IMR-90 (cell line): ENCODE measurements around the gene AP3D1. TPM values are rescaled to one million over a fixed set of nuclear protein-coding genes. Genes with fewer than 3 reads are reported as not detected.

ENCODE experiments used
- ATAC-seq: fragments of 200-7000 bp; cut with Tn5 transposase; 2 replicates; pipeline ENCODE4 v1.9.1; 2020; ENCODE audit warnings: low read depth, mild to moderate bottlenecking, moderate library complexity
- BruUV-seq: library from RNA; stranded (reverse); fragments of 400-500 nt; replicated peaks from 2 replicates; lab custom pipeline; 2021; lab: Mats Ljungman, UMichigan
- CTCF ChIA-PET: fragments of 300-600 bp; formaldehyde crosslinking; extraction: SDS; loops from one replicate; lab custom pipeline; 2021; ENCODE audit warnings: antibody characterized with exemption; lab: Yijun Ruan, JAX
- POLR2A ChIA-PET: fragments of 300-600 bp; sonication (Branson Sonifier 250); formaldehyde crosslinking; loops from one replicate; lab custom pipeline; 2022; ENCODE audit warnings: antibody characterized with exemption; ENCODE audit not compliant: unreplicated experiment; lab: Charles Lee
- DNase-seq: peaks from one replicate; pipeline ENCODE4 v3.0.0; 2013
- H2AFZ ChIP-seq: replicated peaks from 2 replicates; pipeline ENCODE3; 2013; ENCODE audit warnings: low read length, mild to moderate bottlenecking; ENCODE audit not compliant: poor library complexity
- H2AK5ac ChIP-seq: 2 replicates; pipeline ENCODE4 v1.6.1; 2013; ENCODE audit warnings: low read depth, low read length, inconsistent platforms
- H2AK9ac ChIP-seq: replicated peaks from 2 replicates; pipeline ENCODE3; 2013; ENCODE audit warnings: mild to moderate bottlenecking, low read depth, low read length, moderate library complexity; ENCODE audit not compliant: poor library complexity
- H2BK120ac ChIP-seq: 2 replicates; pipeline ENCODE4 v1.6.1; 2013; ENCODE audit warnings: low read depth, low read length, inconsistent platforms
- H2BK15ac ChIP-seq: 3 replicates; pipeline ENCODE4 v1.6.1; 2013; ENCODE audit warnings: low read depth, low read length, inconsistent platforms
- H2BK20ac ChIP-seq: 2 replicates; pipeline ENCODE4 v1.6.1; 2013; ENCODE audit warnings: low read depth, mild to moderate bottlenecking, inconsistent platforms, low read length, moderate library complexity
- H2BK5ac ChIP-seq: 2 replicates; pipeline ENCODE4 v1.6.1; 2013; ENCODE audit warnings: mild to moderate bottlenecking, low read depth, low read length, inconsistent platforms; ENCODE audit not compliant: poor library complexity, severe bottlenecking
- H3K14ac ChIP-seq: replicated peaks from 2 replicates; pipeline ENCODE4 v1.6.1; 2013; ENCODE audit warnings: low read depth, low read length, inconsistent platforms
- H3K18ac ChIP-seq: 2 replicates; pipeline ENCODE4 v1.6.1; 2013; ENCODE audit warnings: low read depth, low read length, control low read depth
- H3K23ac ChIP-seq: 2 replicates; pipeline ENCODE4 v1.6.1; 2013; ENCODE audit warnings: low read depth, low read length, inconsistent platforms
- H3K27ac ChIP-seq: 2 replicates; pipeline ENCODE4 v1.5.1; 2013; ENCODE audit warnings: mild to moderate bottlenecking, control low read depth, low read length; ENCODE audit not compliant: insufficient read depth
- H3K27me3 ChIP-seq: 2 replicates; pipeline ENCODE4 v1.6.1; 2013; ENCODE audit warnings: low read length; ENCODE audit not compliant: control insufficient read depth, insufficient read depth
- H3K36me3 ChIP-seq: 2 replicates; pipeline ENCODE4 v1.6.1; 2013; ENCODE audit warnings: low read length, mixed read lengths; ENCODE audit not compliant: control insufficient read depth, insufficient read depth
- H3K4ac ChIP-seq: 2 replicates; pipeline ENCODE4 v1.6.1; 2013; ENCODE audit warnings: low read depth, low read length, inconsistent platforms
- H3K4me1 ChIP-seq: 2 replicates; pipeline ENCODE4 v1.6.1; 2013; ENCODE audit warnings: low read length, mixed read lengths; ENCODE audit not compliant: control insufficient read depth, insufficient read depth
- H3K4me2 ChIP-seq: 2 replicates; pipeline ENCODE4 v1.6.1; 2013; ENCODE audit warnings: low read depth, mild to moderate bottlenecking, control low read depth, low read length, moderate library complexity
- H3K4me3 ChIP-seq: 2 replicates; pipeline ENCODE4 v1.5.1; 2013; ENCODE audit warnings: low read depth, mild to moderate bottlenecking, control low read depth, low read length, moderate library complexity; ENCODE audit not compliant: insufficient read depth
- H3K56ac ChIP-seq: 2 replicates; pipeline ENCODE4 v1.6.1; 2013; ENCODE audit warnings: low read length, inconsistent platforms; ENCODE audit not compliant: insufficient read depth; ENCODE audit errors: extremely low read depth
- H3K79me1 ChIP-seq, 2 experiments: 2 replicates each; pipeline ENCODE4 v1.6.1; 2013; ENCODE audit warnings: low read length in 2 of 2, inconsistent platforms in 1 of 2, low read depth in 1 of 2
- H3K9ac ChIP-seq: 2 replicates; pipeline ENCODE4 v1.6.1; 2013; ENCODE audit warnings: low read depth, low read length, control low read depth
- H3K9me1 ChIP-seq: 2 replicates; pipeline ENCODE4 v1.6.1; 2013; ENCODE audit warnings: low read length, inconsistent platforms; ENCODE audit not compliant: insufficient read depth
- H3K9me3 ChIP-seq: 2 replicates; pipeline ENCODE4 v1.6.1; 2013; ENCODE audit warnings: low read length; ENCODE audit not compliant: control insufficient read depth, insufficient read depth
- H4K20me1 ChIP-seq: 2 replicates; pipeline ENCODE4 v1.6.1; 2013; ENCODE audit warnings: low read length, inconsistent platforms; ENCODE audit not compliant: insufficient read depth
- H4K5ac ChIP-seq: 2 replicates; pipeline ENCODE4 v1.6.1; 2013; ENCODE audit warnings: mild to moderate bottlenecking, low read depth, low read length, control low read depth
- H4K8ac ChIP-seq, 2 experiments: 2 replicates each; pipeline ENCODE4 v1.6.1; 2013; ENCODE audit warnings: low read depth in 2 of 2, low read length in 2 of 2, control low read depth in 1 of 2, inconsistent platforms in 1 of 2
- H4K91ac ChIP-seq: 2 replicates; pipeline ENCODE4 v1.6.1; 2013; ENCODE audit warnings: low read depth, low read length, inconsistent platforms; ENCODE audit not compliant: insufficient read depth
- BHLHE40 ChIP-seq: fragments of 150-350 bp; IDR thresholded peaks from 2 replicates; pipeline ENCODE4 v1.6.1; 2016; ENCODE audit warnings: mild to moderate bottlenecking, low read depth, low read length
- CHD1 ChIP-seq: IDR thresholded peaks from 2 replicates; pipeline ENCODE4 v1.6.1; 2012; ENCODE audit warnings: low read depth, low read length, improper control_type of control experiment
- CTCF ChIP-seq: conservative IDR thresholded peaks from 2 replicates; pipeline ENCODE4 v1.5.1; 2012; ENCODE audit warnings: mild to moderate bottlenecking, low read depth, low read length, improper control_type of control experiment
- ELK1 ChIP-seq: fragments of 150-350 bp; IDR thresholded peaks from 2 replicates; pipeline ENCODE4 v1.6.1; 2016; ENCODE audit warnings: low read depth, mild to moderate bottlenecking, low read length, moderate library complexity, borderline replicate concordance
- FOS ChIP-seq: fragments of 150-350 bp; IDR thresholded peaks from 2 replicates; pipeline ENCODE4 v1.6.1; 2016; ENCODE audit warnings: low read depth, low read length
- MAZ ChIP-seq: IDR thresholded peaks from 2 replicates; pipeline ENCODE4 v1.6.1; 2012; ENCODE audit warnings: low read depth, mild to moderate bottlenecking, low read length, improper control_type of control experiment, moderate library complexity, borderline replicate concordance
- MXI1 ChIP-seq: IDR thresholded peaks from 2 replicates; pipeline ENCODE4 v1.6.1; 2012; ENCODE audit warnings: low read depth, mild to moderate bottlenecking, low read length, moderate library complexity, borderline replicate concordance
- NFE2L2 ChIP-seq: fragments of 150-350 bp; IDR thresholded peaks from 2 replicates; pipeline ENCODE4 v1.6.1; 2016; ENCODE audit warnings: low read depth, mild to moderate bottlenecking, low read length
- POLR2A ChIP-seq: IDR thresholded peaks from 2 replicates; pipeline ENCODE4 v1.6.1; 2012; ENCODE audit warnings: mild to moderate bottlenecking, low read depth, low read length
- RAD21 ChIP-seq: IDR thresholded peaks from 2 replicates; pipeline ENCODE4 v1.6.1; 2012; ENCODE audit warnings: low read length, improper control_type of control experiment
- RFX5 ChIP-seq: IDR thresholded peaks from 2 replicates; pipeline ENCODE4 v1.8.0; 2012; ENCODE audit warnings: low read depth, mild to moderate bottlenecking, low read length, moderate library complexity
- SMC3 ChIP-seq: fragments of 150-350 bp; IDR thresholded peaks from 2 replicates; pipeline ENCODE4 v1.6.1; 2016; ENCODE audit warnings: low read depth, mild to moderate bottlenecking, antibody characterized with exemption, low read length, moderate library complexity
- WGBS, 2 experiments: methylation state at CpG; one replicate each; pipeline versions ENCODE4 v1.1.5 to v1.1.7; 2013; ENCODE audit warnings: missing lambda C conversion rate in 2 of 2; ENCODE audit not compliant: insufficient read length in 1 of 2; ENCODE audit errors: extremely low coverage in 2 of 2; 5-methylcytosine and 5-hydroxymethylcytosine counted together
- dilution Hi-C: fragments of 300-500 bp; cut with HindIII; formaldehyde crosslinking; loops from one replicate; pipeline ENCODE4 v1.14.3; 2018; ENCODE audit warnings: low sequenced_read_pairs; ENCODE audit not compliant: unreplicated experiment
- in situ Hi-C: fragments of 300-500 bp; cut with MboI; formaldehyde crosslinking; loops from 3 replicates; pipeline ENCODE4 v1.14.3; 2019; ENCODE audit warnings: low sequenced_read_pairs, inconsistent platforms, mixed read lengths
- intact Hi-C: fragments of 100-400 bp; cut with micrococcal nuclease; formaldehyde crosslinking; loops from 2 replicates; pipeline ENCODE4 v1.10.0; 2022
- polyA plus RNA-seq, 3 experiments: library from polyadenylated mRNA; depleted of rRNA; stranded (reverse); fragments of >200 nt; gene quantifications; 2 replicates each; pipeline ENCODE4 v1.2.3, GENCODE V29; 2012; ENCODE audit warnings: low replicate concordance in 1 of 3
- total RNA-seq: library from RNA; depleted of rRNA; stranded (reverse); fragments of >200 nt; gene quantifications from 2 replicates; pipeline ENCODE4 v1.2.3, GENCODE V29; 2012
- TF ChIP-seq, protein P1 (sequence below): fragments of 150-350 bp; IDR thresholded peaks from 2 replicates; pipeline ENCODE4 v1.6.1; 2017; ENCODE audit warnings: mild to moderate bottlenecking, antibody characterized with exemption, low read length, low read depth

The AP3D1 gene
- total and polyA plus RNA-seq, 2 of the 4 experiments (the other 2 are of a cell fraction): 75.3 to 129 TPM

- CTCF ChIA-PET: no interaction called here
- intact Hi-C loops (no loop called here), dilution Hi-C loops (no loop called here), in situ Hi-C loops (no loop called here)
- Histone ChIP-seq H3K4me3 (no peak overlapping the region), H3K9me1 (peaks cover 7% of the 10 kb centered on the region), H2AK9ac (no peak overlapping the region), H3K27me3 (no peaks in the 10 kb centered on the region), H3K4me1 (peaks cover 22% of the 10 kb centered on the region), H4K8ac (no peak overlapping the region), H4K5ac (no peak overlapping the region), H3K4me2 (no peak overlapping the region), H3K9ac (no peak overlapping the region), H2BK15ac (no peak overlapping the region), H2AK5ac (no peak overlapping the region), H3K14ac (no peak overlapping the region), H2BK20ac (no peak overlapping the region), H3K23ac (no peak overlapping the region), H3K36me3 (no peaks in the 10 kb centered on the region), H3K79me1 (peaks cover 5 to 27% of the 10 kb centered on the region in 2 experiments; a peak in 3 of 4 replicates), H3K4ac (no peak overlapping the region), H3K27ac (no peak overlapping the region), H4K20me1 (no peaks in the 10 kb centered on the region), H2BK5ac (no peak overlapping the region), H3K18ac (no peak overlapping the region), H3K9me3 (no peaks in the 10 kb centered on the region), H3K56ac (no peak overlapping the region), H2BK120ac (no peak overlapping the region), H4K91ac (no peak overlapping the region), H2AFZ (no peak overlapping the region)
- WGBS, 2 experiments: no CpG with 5 or more reads among the region's 8 CpGs
- POLR2A ChIA-PET: no interaction called here
- DNase-seq (no peak), ATAC-seq (no peak)
- BruUV-seq: no TSS peak
- TF ChIP-seq NFE2L2 (no peak), RFX5 (no peak), MAZ (no peak), SMC3 (no peak), FOS (no peak), BHLHE40 (no peak), ELK1 (no peak), RAD21 (no peak), CTCF (no peak), CHD1 (no peak), MXI1 (no peak), POLR2A (no peak)
- TF ChIP-seq, protein P1, sequence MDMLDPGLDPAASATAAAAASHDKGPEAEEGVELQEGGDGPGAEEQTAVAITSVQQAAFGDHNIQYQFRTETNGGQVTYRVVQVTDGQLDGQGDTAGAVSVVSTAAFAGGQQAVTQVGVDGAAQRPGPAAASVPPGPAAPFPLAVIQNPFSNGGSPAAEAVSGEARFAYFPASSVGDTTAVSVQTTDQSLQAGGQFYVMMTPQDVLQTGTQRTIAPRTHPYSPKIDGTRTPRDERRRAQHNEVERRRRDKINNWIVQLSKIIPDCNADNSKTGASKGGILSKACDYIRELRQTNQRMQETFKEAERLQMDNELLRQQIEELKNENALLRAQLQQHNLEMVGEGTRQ: no peak
These were observed 87.5 kb downstream of the AP3D1 start for GRCh38 chr19:2063824-2064223.
